Psoas muscle (tissue), 8 donors: ENCODE measurements around the gene SELENOW. TPM values are rescaled to one million over a fixed set of nuclear protein-coding genes. Genes with fewer than 3 reads are reported as not detected.
A peak's percentile ranks its signal among the peaks of the same experiment; 100 is the strongest.

ENCODE experiments used
- ATAC-seq, 4 donors: fragments of 200-7000 bp; cut with Tn5 transposase; one replicate each; pipeline ENCODE4 v1.9.1; 2020; ENCODE audit warnings: moderate library complexity in 3 of 4, mild to moderate bottlenecking in 2 of 4
- DNase-seq, 2 donors: peaks; one replicate each; pipeline ENCODE4 v3.0.0-alpha.2; 2020
- H3K27ac ChIP-seq: fragments of 200-600 bp; one replicate; pipeline ENCODE4 v1.8.0; 2022
- H3K27me3 ChIP-seq, 3 donors: fragments of 200-600 bp in 1 of 3; one replicate each; pipeline versions ENCODE4 v1.6.1 to v1.8.0; 2013 to 2022; ENCODE audit warnings: low read length in 2 of 3, mild to moderate bottlenecking in 2 of 3, moderate library complexity in 1 of 3; ENCODE audit not compliant: insufficient read depth in 3 of 3
- H3K36me3 ChIP-seq, 2 donors: fragments of 200-600 bp in 1 of 2; one replicate each; pipeline versions ENCODE4 v1.6.1 to v1.8.0; 2013 to 2022; ENCODE audit warnings: low read depth in 1 of 2, mild to moderate bottlenecking in 1 of 2, moderate library complexity in 1 of 2; ENCODE audit not compliant: insufficient read depth in 1 of 2
- H3K4me1 ChIP-seq: fragments of 200-600 bp; one replicate; pipeline ENCODE4 v1.8.0; 2022
- H3K4me3 ChIP-seq: fragments of 200-600 bp; one replicate; pipeline ENCODE4 v1.8.0; 2022; ENCODE audit warnings: mild to moderate bottlenecking
- H3K9me3 ChIP-seq: fragments of 200-600 bp; one replicate; pipeline ENCODE4 v1.8.0; 2022
- CTCF ChIP-seq: fragments of 200-600 bp; IDR thresholded peaks from one replicate; pipeline ENCODE4 v1.8.0; 2022; ENCODE audit warnings: antibody characterized with exemption
- WGBS, 3 donors: extraction: QIAGEN DNeasy Blood & Tissue Kit; methylation state at CpG; one replicate each; pipeline versions ENCODE4 v1.1.6 to v1.1.7; 2013; 5-methylcytosine and 5-hydroxymethylcytosine counted together
- intact Hi-C, 2 donors: fragments of 100-400 bp; cut with DNase I; formaldehyde crosslinking; loops; one replicate each; pipeline versions ENCODE4 v1.11.0 to v1.14.2; 2022
- polyA plus RNA-seq, 3 donors: library from polyadenylated mRNA; stranded (reverse); fragments of 200-250 nt; gene quantifications; one replicate each; pipeline ENCODE4 v1.2.3, GENCODE V29; 2013
- total RNA-seq, 4 donors: library from RNA; stranded (reverse); fragmentation: NEBNext Ultra II Directional in 2 of 4; extraction: Animal tissue kit (Norgen Biotek cat#: 25700) in 2 of 4; gene quantifications; one replicate each; pipeline versions ENCODE4 v1.2.1 to v1.2.4, GENCODE V29; 2021 to 2023
- donor health status: healthy with polysubstance abuse.
- donor health status: DM: no; HTN: no; CAD: no; lungs with moderate emphysema.
- donor health status: Bipolar disorder and iron deficiency.
- donor health status: healthy.
- donor health status: DM: yes; HTN: yes; CAD: no.
- donor health status: DM: no; HTN: no; CAD: no.
- donor health status: DM: no; HTN: no; CAD: no.
- donor health status: DM: yes; HTN: yes; CAD: no.

Gene SELENOW
- total and polyA plus RNA-seq, 7 donors = 434 to 1,620 (median 765) TPM

GRCh38 chr19:47778954-47779351, 450 bp downstream of the SELENOW start:
- intact Hi-C loops = no loop called here
- Histone ChIP-seq H3K4me3 (peak overlapping the region; percentile 93), H3K9me3 (no peaks in the 10 kb centered on the region), H3K27me3 (no peaks in the 10 kb centered on the region), H3K4me1 (peaks cover 28% of the 10 kb centered on the region), H3K27ac (peak overlapping the region; percentile 95), H3K36me3 (peaks cover 0 to 32% of the 10 kb centered on the region in 2 donors)
- ATAC-seq (peak; percentile 57 to 63 (median 58)), DNase-seq (peak; percentile 60 to 68)
- 1% methylated on average over 20 of the region's 20 CpGs for WGBS, 3 donors
- no peak for TF ChIP-seq CTCF

- intact Hi-C loops = no loop called here
- ATAC-seq (peak; percentile 80 to 88 (median 87)), DNase-seq (peak; percentile 75 to 90)
- Histone ChIP-seq H3K27ac (peak overlapping the region; percentile 95), H3K27me3 (no peaks in the 10 kb centered on the region), H3K36me3 (peaks cover 3 to 39% of the 10 kb centered on the region in 2 donors), H3K9me3 (no peaks in the 10 kb centered on the region), H3K4me3 (peak overlapping the region; percentile 93), H3K4me1 (peaks cover 28% of the 10 kb centered on the region)
- no peak for TF ChIP-seq CTCF
- 13 to 40% (median 18%) methylated on average over 24 of the region's 24 CpGs for WGBS, 3 donors
These were observed 1.2 kb downstream of the SELENOW start for GRCh38 chr19:47779524-47780214.

- H3K9me3 ChIP-seq = no peaks in the 10 kb centered on the region
- intact Hi-C loops = no loop called here
- H3K4me1 ChIP-seq = peaks cover 28% of the 10 kb centered on the region
- TF ChIP-seq CTCF = no peak
- H3K27me3 ChIP-seq = no peaks in the 10 kb centered on the region
- peak overlapping the region; percentile 93 for H3K4me3 ChIP-seq
- DNase-seq (no peak), ATAC-seq (no peak)
- 17 to 58% (median 31%) methylated on average over 9 of the region's 9 CpGs for WGBS, 3 donors
- peaks cover 3 to 44% of the 10 kb centered on the region in 2 donors for H3K36me3 ChIP-seq
- peak overlapping the region; percentile 95 for H3K27ac ChIP-seq
These were observed 1.7 kb downstream of the SELENOW start for GRCh38 chr19:47780215-47780551.

GRCh38 chr19:47781590-47782262, 3.2 kb downstream of the SELENOW start:
- H3K4me3 ChIP-seq = peak overlapping the region; percentile 93
- H3K27me3 ChIP-seq = no peaks in the 10 kb centered on the region
- peaks cover 35% of the 10 kb centered on the region for H3K4me1 ChIP-seq
- WGBS, 3 donors = 10 to 31% (median 15%) methylated on average over 9 of the region's 9 CpGs
- ATAC-seq (no peak), DNase-seq (peak in 1 of 2 donors; percentile 40)
- no peak for TF ChIP-seq CTCF
- intact Hi-C loops = no loop called here
- H3K27ac ChIP-seq = peak overlapping the region; percentile 53
- H3K36me3 ChIP-seq = peaks cover 3 to 58% of the 10 kb centered on the region in 2 donors
- H3K9me3 ChIP-seq = no peaks in the 10 kb centered on the region
